ENCODE results near the gene GALR1.
"Not testable (repeated sequence)": the region's sequence is repeated elsewhere in the genome, so short reads cannot be mapped to it uniquely, and the experiment has no call there.

GALR1 gene

DNA sequence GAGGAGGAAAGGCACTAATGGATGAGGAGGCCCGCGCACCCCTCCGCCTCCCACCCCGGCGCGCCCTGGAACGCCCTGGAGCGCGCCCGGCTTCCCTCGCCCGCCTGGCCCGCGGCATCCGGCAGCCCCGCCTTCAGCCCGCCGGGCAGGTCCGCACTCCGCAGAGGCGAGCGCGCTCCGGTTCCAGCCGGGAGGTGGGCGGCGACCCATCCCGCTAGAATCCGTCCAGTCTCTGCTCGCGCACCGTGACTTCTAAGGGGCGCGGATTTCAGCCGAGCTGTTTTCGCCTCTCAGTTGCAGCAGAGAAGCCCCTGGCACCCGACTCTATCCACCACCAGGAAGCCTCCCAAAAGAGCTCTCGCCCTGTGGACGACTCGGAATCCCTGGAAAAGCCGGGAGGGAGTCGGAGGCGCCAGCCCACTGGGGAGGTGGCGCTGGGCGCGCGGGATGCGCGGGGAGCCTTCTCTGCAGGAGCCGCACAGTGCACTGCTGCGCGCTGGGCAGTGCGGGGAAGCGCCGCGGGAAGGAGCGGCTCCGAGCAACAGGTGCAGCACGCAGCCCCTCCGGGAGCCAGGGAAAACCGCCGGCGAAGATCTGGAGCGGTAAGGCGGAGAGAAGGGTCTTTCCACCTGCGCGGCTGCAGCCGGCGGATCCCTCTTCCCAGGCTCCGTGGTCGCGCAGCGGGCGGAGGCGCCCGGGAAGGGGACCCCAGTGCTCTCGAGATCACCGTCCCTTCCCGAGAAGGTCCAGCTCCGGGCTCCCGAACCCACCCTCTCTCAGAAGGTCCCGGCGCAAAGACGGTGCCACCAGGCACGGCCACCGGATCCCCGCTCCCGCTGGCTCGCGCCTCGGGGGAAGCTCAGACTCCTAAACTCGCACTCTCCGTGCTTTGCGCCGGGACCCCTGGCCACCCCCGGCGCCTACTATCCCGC lies at the start of gene GALR1:
Gene GALR1 (plus strand): TSS at position 280 of the 932 bp plus-strand sequence. CDS start 701 bp downstream, outside the sequence.
- DNase-seq: no peak

DNA sequence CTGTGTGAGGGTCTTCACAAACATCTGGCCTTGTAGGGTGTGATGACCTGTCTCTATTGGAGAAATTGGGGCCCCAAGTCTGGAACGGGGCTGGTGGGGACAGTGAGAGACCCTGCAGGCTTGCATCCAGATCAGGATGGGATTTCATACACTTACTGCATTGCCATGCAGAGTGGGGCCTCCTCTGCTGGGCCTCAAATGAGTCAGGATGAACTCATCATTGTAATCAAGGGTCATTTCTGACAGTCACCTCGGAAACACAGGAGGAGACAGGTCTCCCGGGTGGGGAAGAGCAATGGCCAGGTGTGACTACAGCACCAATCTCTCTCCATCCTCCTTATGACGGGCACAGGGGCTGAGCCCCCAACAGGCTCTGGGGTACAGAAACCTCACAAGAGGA lies 48.1 kb upstream of the GALR1 start:
- no peak for DNase-seq

DNA sequence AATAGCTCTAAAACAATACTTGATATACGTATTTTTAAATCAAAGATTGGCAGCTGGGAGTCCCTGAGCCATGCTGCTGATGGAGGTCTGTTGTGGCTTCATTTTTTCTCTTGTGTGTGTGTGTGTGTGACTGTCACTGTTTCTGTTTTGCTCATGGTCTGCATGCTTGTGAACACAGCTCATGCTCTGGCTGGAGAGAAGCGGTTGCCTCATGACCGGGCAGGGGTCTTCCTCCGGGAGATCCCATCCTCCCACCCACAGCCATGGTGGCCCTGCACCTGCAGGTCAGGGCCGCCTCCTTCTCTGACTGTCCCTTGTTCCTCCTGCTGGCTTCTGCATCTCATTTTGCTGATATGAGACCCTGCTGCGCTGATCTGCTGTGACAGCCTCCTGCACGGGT lies 47.3 kb upstream of the GALR1 start:
- no peak for DNase-seq

DNA sequence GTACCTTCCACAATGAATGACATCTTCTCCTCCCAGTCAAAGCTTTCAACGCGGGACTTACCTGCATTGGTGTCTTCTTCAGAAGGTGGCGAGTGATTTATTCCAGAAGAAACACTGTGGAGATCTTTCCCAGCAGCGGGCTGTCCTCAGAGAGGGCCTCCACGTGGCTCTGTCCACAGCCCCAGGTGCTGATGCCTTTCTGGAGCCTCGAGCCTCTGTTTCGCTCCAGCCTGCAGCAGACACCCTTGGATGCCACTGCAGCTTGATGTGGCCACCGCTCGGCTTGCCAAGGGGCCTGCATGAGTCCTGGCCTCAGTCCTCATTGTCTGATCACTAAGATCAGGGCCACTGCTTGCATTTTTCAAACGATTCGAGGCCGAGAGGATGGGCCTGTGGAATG lies 46.6 kb upstream of the GALR1 start:
- DNase-seq: no peak

DNA sequence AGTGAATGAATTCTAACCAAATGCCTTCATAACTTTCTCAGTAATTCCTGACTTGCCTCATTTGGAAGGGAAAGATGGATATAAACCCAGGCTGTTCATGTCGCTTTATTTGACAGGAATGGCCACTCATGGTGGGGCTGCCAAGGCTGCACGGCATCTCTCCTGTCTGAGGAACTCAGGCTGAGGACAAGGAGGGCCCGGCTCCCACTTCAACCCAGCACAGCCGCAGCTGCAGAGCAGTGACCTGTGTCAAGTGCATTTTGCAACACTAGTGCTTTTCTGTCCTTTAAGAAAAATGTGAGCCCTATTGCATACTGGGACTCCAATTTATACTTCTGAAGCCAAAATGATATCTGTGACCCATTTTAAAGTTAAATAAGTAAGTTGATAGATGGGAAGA lies 45.8 kb upstream of the GALR1 start:
- DNase-seq: no peak

DNA sequence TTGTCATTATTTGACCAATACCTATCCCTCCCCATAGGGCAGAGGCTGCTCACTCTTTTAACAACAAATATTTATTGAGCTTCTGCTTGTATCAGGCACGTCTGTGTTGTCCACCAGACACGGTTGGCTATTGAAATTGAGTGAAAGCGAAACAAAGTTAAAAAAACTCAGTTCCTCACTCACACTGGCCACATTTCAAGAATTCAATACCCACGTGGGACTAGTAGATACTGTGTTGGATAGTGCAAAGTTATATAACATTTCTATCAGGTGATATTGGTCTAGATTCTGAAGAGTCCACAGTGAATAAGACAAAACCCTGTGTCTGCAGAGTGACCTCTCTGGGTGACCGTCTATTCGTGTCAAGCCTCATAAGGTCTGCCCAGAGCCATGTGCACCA lies 43.9 kb upstream of the GALR1 start:
- no peak for DNase-seq

DNA sequence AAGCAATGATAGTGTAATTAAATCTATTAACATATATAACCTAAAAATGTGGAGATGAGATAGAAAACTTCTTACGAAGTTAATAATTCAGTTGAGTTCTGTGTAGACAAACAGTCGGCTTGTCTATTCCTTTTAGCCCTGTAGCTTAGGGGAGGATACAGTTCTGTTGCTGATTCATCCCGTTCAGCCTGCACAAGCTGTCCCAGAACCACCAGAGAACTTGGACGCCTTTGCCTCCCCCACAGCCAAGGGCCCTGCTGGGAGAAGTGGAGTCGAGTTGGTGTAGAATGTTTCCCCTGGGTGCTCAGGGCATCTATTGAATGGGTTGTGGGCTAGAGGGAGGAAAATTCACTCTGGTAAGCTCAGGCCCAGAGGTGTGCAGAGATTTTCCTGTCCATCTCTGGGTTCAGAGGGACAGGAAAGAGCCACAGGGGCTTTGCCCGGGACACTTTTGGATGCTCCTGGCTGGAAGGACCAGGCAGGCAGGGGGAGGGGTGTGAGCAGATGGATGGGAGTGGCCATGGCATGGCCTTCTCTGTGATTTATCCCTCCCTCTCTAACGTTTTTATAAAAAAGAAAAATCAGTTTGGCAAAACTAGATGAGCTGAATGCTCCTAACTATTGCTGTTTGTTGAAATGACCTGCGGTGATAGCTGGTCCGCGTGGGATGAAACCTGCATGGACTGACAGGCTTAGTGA lies 42.8 kb upstream of the GALR1 start:
- no peak for DNase-seq

DNA sequence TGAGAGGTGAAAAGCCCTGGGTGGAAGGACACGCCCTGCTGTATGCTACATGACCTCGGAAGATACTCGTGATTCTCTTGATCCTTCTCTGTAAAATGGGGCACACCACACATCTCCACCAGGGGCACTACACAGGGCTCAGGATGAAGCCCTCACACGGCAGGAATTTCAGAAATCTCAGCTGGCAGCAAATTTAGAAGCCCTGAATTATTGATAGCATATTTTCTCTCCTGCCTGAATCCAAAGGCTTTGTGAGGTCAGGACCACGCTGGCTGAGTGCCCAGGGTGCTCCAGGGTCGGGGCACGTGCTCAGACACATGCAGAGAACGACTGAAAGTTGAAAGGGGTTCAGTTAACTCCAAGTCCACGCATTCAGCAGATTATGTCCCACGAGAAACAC lies 42.1 kb upstream of the GALR1 start:
- DNase-seq: peak; percentile 37

DNA sequence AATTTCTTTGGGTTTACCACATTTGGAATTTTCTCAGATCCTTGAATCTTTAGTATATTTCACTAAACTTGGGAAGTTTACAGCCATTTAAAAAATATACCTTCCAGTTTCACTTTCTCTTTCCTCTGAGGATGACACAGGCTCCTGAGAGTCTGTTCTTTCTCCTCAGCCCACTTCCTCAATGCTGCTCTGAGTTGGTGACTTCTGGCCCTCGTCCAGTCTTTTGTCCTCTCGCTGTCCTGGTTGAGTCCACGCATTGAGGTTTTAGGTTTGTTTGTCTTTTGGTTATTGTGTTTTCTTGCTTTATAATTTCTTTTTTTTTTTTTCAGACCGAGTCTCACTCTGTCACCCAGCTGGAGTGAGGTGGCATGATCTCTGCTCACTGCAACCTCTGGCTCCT lies 40.7 kb upstream of the GALR1 start:
- no peak for DNase-seq

GRCh38 chr18:77209587-77209986 lies 40.1 kb upstream of the GALR1 start:
- DNase-seq: no peak

- DNase-seq: no peak
Observed at GRCh38 chr18:77210249-77210648, 39.4 kb upstream of the GALR1 start.

GRCh38 chr18:77218642-77219041 lies 31.0 kb upstream of the GALR1 start:
- no peak for DNase-seq

DNA sequence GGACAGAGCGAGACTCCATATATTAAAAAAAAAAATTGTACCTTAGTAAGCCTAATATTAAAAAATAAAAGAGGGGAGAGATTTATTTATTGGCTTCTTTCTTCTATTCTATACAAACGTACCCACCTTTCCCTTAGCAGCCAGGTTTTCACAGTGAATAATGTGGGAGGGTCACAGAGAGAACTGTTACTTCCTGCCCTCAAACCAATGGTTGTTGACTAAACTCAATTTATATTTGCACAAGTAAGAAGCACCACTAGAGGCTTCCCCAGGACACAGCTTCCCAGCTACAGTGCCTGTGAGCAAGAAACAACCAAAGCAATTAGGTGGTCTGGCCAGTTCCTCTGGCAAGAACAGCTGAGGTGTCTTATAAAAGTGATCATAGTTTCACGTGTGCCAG lies 28.9 kb upstream of the GALR1 start:
- no peak for DNase-seq

GRCh38 chr18:77222464-77222863 lies 27.2 kb upstream of the GALR1 start:
- DNase-seq: peak; percentile 87

DNA sequence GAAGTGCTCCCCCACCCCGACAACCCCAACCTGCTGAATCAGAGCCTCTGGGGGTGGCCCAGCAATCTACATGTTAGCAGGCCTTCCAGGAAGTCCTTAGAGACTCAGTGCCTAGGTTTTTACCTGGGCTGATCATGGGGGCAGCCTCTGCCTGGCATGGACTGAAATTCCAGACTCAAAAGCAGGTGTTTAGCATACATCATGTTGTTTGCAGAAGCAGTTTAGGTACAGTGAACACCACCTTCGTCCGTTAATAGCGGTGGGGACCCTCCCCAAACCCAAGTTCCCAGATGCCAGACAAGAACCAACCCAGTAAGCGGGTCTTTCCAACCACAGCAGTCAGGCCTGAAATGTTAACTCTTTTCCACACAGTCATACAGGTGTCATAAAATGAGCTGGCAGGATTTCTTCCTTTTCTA lies 26.4 kb upstream of the GALR1 start:
- no peak for DNase-seq

DNA sequence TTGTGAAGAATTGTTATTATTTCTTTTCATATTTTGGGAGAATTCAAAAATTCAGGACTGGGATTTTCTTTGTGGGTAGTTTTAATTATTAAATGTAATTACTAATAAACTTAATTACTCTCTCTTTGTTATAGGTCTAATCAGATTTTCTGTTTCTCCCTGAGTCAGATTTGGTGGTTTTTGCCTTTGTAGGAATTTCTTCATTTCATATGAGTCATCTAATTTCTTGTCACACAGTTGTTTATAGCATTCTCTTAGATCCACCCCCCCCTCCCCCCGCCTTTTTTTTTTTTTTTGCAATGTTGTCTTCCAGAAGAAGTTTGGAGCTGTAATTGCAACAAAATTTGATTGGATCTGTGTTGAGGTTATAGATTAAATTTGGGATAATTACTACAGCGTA lies 26.0 kb upstream of the GALR1 start:
- DNase-seq: no peak

- no peak for DNase-seq
Observed at GRCh38 chr18:77230645-77231044, 19.0 kb upstream of the GALR1 start.

GRCh38 chr18:77234504-77235365 lies 14.9 kb upstream of the GALR1 start:
- no peak for DNase-seq

GRCh38 chr18:77239285-77239684 lies 10.4 kb upstream of the GALR1 start:
- DNase-seq: not testable (repeated sequence)

DNA sequence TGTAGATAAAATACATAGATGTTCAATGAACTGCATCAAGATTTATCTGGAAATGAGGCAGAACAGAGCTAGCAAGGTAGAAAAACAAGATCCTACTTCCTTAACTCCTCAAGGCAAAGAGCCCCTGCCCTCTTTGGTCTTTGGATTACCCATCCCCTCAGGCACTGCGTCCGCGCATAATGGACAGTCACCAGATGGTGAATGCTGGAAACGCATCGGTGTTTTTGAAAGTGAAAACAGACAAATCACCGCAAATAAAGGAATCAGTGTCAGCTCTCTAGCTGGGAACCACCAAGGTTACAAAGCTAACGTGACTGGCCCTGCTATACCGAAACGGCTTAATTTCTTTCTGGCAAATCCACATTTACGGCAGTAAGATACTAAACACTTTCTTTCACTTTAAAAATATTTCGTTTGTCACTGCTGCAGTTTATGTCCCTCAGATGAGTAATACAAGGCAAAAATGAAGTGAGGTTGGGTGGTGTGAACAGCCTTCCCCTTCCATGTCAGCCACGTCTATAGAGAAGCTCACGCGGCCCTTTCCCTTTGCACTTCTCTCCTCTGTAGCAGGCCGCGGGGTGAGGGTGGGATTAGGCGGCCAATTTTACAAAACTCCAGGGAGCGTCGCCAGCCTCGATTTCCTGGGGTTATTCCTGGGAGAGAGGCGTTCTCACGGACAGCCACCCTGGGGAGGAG lies 627 bp upstream of the GALR1 start:
- no peak for DNase-seq

DNA sequence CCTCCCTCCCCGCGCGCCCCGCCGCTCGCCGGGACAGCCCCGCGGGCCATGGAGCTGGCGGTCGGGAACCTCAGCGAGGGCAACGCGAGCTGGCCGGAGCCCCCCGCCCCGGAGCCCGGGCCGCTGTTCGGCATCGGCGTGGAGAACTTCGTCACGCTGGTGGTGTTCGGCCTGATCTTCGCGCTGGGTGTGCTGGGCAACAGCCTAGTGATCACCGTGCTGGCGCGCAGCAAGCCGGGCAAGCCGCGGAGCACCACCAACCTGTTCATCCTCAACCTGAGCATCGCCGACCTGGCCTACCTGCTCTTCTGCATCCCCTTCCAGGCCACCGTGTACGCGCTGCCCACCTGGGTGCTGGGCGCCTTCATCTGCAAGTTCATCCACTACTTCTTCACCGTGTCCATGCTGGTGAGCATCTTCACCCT lies 865 bp downstream of the GALR1 start:
- DNase-seq: no peak

DNA sequence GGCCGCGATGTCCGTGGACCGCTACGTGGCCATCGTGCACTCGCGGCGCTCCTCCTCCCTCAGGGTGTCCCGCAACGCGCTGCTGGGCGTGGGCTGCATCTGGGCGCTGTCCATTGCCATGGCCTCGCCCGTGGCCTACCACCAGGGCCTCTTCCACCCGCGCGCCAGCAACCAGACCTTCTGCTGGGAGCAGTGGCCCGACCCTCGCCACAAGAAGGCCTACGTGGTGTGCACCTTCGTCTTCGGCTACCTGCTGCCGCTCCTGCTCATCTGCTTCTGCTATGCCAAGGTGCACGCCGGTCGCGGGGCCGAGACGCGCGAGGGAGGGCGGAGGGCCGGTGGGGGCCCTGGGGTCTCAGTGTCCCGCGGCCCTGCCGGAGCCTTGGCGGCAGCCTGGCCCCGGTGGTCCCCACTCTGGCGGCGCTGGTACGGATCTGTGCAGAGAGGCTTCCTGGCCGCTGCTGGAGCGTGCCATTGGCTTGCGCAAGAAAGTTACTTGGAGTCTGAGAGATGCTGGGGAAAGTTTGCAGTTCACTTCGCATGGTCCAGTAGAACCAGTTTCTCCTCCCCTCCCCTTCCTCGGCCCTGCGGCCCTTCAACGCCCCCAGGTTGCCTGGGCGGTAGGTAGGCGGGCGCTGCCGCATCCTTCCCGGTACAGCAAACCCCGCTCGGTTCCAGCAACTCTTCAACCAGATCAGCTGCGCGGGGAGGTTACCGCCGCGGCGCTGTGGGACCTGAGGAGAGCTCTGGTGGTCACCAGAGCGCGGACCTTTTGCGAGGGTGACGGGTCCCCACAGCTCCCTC lies 1.5 kb downstream of the GALR1 start:
- no peak for DNase-seq
